Gastrocnemius medialis (tissue), 4 donors: ENCODE measurements around the gene SAP30BP.

Source experiments
- POLR2A ChIP-seq, 2 donors: fragments of 450-650 bp; IDR thresholded peaks; one replicate each; pipeline ENCODE4 v1.6.1; 2017; ENCODE audit warnings: antibody characterized with exemption in 2 of 2, mild to moderate bottlenecking in 2 of 2, moderate library complexity in 2 of 2
- TF ChIP-seq, protein P1 (sequence below), 5 experiments: fragments of 450-650 bp in 3 of 5; fragments of 200-600 bp in 2 of 5; sonication (generic) in 2 of 5; IDR thresholded peaks in 4 of 5; conservative IDR thresholded peaks in 1 of 5; 1 replicate in 4 of 5; 2 replicates in 1 of 5; pipeline ENCODE4 v1.5.1; 2016 to 2019; ENCODE audit warnings: antibody characterized with exemption in 5 of 5, mild to moderate bottlenecking in 3 of 5, moderate library complexity in 3 of 5

DNA sequence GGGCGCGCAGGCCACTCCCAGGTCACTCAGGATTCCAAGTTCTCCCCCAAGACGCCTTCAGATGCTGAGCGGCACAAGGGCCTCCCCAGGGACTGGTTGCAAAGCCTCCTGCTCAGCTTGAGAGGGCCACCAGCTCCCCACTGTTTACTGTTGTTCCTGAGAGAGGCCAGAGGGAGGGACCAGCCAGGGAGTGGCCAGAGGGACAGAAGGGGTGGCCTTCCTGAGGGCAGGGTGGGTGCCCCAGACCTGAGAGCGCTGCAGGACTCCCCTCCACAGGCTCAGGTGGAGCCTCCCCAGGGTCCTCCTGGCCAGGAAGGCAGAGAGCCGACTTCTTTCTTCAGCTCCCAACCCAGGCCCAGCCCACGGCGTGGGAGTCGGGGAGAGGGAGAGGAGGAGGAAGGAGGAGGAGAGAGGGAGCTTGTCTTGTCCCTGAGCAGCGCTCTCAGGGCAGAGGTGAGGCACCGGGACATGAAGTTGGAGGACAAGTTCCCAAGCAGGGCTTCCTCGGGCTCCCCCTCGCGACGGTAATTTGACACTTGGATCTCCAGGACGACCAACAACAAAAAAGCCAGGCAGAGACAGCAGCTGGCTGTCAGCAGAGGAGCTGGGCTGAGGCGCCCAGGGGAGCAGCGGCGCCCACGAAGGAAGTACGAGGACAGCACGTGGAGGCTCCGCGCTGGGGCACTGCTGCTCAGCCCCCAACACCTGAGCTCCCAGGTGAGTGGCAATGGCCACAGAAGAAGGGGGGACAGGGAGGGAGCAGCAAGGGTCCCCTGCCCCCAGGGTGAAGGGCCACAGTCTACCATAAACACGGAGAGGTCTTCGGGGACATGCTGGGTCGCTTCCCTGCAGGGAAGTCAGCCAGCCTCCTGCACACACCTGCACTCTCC, 33.4 kb upstream of the SAP30BP start:
- TF ChIP-seq, protein P1, sequence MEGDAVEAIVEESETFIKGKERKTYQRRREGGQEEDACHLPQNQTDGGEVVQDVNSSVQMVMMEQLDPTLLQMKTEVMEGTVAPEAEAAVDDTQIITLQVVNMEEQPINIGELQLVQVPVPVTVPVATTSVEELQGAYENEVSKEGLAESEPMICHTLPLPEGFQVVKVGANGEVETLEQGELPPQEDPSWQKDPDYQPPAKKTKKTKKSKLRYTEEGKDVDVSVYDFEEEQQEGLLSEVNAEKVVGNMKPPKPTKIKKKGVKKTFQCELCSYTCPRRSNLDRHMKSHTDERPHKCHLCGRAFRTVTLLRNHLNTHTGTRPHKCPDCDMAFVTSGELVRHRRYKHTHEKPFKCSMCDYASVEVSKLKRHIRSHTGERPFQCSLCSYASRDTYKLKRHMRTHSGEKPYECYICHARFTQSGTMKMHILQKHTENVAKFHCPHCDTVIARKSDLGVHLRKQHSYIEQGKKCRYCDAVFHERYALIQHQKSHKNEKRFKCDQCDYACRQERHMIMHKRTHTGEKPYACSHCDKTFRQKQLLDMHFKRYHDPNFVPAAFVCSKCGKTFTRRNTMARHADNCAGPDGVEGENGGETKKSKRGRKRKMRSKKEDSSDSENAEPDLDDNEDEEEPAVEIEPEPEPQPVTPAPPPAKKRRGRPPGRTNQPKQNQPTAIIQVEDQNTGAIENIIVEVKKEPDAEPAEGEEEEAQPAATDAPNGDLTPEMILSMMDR (IDR thresholded peaks at IDR 0.05 in 4 of 5, conservative IDR thresholded peaks at IDR 0.05 in 1 of 5), result peak in 4 of 5 experiments; percentile 45 to 68 (median 54)
- TF ChIP-seq POLR2A (IDR thresholded peaks at IDR 0.05), result no peak
